ENCODE data around the gene NSL1. TPM values are rescaled to one million over a fixed set of nuclear protein-coding genes. Genes with fewer than 3 reads are reported as not detected.
"Not testable (repeated sequence)": the region's sequence is repeated elsewhere in the genome, so short reads cannot be mapped to it uniquely, and the experiment has no call there.

The NSL1 gene, protein sequence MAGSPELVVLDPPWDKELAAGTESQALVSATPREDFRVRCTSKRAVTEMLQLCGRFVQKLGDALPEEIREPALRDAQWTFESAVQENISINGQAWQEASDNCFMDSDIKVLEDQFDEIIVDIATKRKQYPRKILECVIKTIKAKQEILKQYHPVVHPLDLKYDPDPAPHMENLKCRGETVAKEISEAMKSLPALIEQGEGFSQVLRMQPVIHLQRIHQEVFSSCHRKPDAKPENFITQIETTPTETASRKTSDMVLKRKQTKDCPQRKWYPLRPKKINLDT
- polyA plus RNA-seq = 10 to 100 TPM; 63.4 to 70.6 (median 64.6) TPM

DNA sequence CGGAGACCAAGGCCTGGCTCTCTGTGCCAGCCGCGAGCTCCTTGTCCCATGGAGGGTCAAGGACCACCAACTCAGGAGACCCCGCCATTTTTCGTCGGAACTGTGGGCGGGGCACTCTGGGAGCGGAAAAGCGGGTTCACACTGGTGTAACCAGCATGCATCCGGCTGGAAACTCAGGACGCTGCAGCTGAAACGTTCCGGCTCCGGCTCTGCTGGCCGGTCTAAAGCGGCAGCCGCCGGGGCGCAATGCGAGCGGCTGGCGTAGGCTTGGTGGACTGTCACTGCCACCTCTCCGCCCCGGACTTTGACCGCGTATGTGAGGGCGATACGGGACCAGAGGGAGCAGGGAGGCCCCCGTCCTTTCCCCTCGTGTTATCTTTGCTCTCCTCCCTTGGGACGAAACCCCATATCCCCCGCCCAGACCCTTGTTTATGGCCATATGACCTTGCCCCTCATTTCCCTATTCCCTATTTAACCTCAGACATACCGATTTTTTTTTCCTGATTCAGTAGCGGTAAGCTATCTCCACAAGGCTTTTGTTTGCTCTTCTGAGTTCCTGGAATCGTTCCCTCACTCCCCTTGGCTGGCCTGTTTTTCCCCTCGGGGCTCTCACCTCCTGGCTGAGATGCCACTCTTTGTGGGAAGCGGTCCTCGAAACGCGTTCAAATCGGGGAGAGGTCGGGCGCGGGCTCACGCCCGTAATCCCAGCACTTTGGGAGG, at the start of gene NSL1, which contains the start of gene TATDN3:
TSS of gene NSL1 (minus strand) at position 102 of the 720 bp plus-strand sequence. CDS start at position 88, 14 bp downstream.
TSS of gene TATDN3 (plus strand) at position 219 of the 720 bp plus-strand sequence. CDS start at position 247, 28 bp downstream.
- H3K27ac Mint-ChIP-seq = peak within 1 kb of the TSS; percentile 74 to 99 (median 92)
- H3K27me3 Mint-ChIP-seq (ENCODE audit: low read depth in 3 of 3) = peaks cover 12 to 15% (median 12%) of the 10 kb centered on the region in 3 donors

DNA sequence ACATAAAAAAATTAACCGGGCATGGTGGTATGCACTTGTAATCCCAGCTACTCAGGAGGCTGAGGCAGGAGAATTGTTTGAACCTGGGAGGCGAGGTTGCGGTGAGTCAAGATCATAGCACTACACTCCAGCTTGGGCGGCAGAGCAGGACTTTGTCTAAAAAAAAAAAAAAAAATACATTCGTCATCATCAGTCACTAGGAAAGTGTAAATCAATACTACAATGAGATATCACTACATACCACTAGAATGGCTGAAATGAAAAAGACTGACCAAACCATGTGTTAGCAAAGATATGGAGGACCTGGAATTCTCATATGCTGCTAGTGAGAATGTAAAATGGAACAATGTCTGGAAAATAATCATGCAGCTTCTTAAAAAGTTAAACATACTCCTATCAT, 46.6 kb upstream of the NSL1 start:
- no peak overlapping the region for H3K4me3 Mint-ChIP-seq
- DNase-seq = no peak
- H3K4me1 Mint-ChIP-seq = peaks cover 10 to 11% of the 10 kb centered on the region in 2 donors
- peaks cover 0 to 2% (median 1%) of the 10 kb centered on the region in 3 donors for H3K27me3 Mint-ChIP-seq (ENCODE audit: low read depth in 3 of 3)
- H3K9me3 Mint-ChIP-seq = no peaks in the 10 kb centered on the region
- H3K27ac Mint-ChIP-seq = no peak overlapping the region
- no peaks in the 10 kb centered on the region for H3K36me3 Mint-ChIP-seq

More for the DNA sequence above, at the start of gene NSL1, which contains the start of gene TATDN3:
- Mint-ChIP-seq H3K36me3 (peaks cover 7 to 11% (median 10%) of the 10 kb centered on the region in 3 donors), H3K4me1 (peaks cover 37 to 59% of the 10 kb centered on the region in 2 donors), H3K9me3 (no peaks in the 10 kb centered on the region), H3K4me3 (peak within 1 kb of the TSS; percentile 90 to 100 (median 96))
- DNase-seq = peak; percentile 89 to 93 (median 91)

DNA sequence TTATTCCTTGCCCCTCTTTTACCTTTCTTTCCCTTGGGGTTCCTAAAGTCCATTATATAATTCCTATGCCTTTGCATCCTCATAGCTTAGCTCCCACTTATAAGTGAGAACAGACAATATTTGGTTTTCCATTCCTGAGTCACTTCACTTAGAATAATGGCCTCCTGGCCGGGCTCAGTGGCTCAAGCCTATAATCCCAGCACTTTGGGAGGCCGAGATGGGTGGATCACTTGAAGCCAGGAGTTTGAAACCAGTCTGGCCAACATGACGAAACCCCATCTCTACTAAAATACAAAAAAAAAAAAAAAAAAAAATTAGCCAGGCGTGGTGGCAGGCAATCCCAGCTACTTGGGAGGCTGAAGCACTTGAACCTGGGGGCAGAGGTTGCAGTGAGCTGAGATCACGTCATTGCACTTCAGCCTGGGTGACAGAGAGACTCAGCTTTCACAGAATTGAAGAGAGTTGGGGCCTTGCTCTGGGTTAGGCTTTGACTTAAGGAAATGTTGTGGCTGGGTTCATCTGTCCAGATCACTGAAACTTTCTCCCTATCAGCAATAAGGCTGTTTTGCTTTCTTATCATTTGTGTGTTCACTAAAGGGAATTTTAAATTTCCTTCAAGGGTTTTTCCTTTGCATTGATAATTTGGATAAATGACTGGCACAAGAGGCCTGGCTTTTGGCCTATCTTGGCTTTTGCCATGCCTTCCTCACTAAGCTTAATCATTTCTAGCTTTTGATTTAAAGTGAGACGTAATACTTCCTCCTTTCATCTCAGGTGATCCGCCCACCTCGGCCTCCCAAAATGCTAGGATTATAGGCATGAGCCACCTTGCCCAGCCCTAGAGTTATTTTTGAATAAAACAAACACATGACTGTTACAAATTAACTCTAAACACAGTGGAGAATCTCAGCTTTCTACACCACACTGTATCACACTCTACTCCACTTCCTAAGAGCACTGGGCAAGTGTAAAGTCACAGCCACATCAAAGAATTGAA, 41.9 kb upstream of the NSL1 start:
- peak overlapping the region in 4 of 5 donors; percentile 10 to 44 (median 29) for H3K4me3 Mint-ChIP-seq
- H3K27ac Mint-ChIP-seq; H3K27me3 Mint-ChIP-seq (ENCODE audit: low read depth in 3 of 3); H3K36me3 Mint-ChIP-seq; H3K9me3 Mint-ChIP-seq: not testable (repeated sequence)
- DNase-seq = peak in 2 of 3 donors; percentile 28 to 43
- H3K4me1 Mint-ChIP-seq = peaks cover 10 to 11% of the 10 kb centered on the region in 2 donors

DNA sequence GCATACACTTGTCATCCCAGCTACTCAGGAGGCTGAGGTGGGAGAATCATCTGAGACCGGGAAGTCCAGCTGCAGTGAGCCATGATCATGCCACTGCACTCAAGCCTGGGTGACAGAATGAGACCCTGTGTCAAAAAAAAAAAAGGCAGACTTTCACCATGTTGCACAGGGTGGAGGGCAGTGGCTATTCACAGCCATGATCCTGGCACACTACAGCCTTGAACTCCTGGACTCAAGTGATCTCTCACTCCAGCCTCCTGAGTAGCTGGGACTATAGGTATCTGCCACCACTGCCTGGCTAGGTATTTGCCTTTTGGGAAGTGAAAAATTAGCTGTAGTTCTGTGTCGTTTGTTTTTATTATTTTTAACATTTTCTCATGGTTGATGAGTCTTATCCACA, 36.8 kb upstream of the NSL1 start:
- peaks cover under 1% of the 10 kb centered on the region in 2 donors for H3K4me1 Mint-ChIP-seq
- peaks cover 5 to 14% (median 6%) of the 10 kb centered on the region in 3 donors for H3K27me3 Mint-ChIP-seq (ENCODE audit: low read depth in 3 of 3)
- H3K27ac Mint-ChIP-seq = no peak overlapping the region

DNA sequence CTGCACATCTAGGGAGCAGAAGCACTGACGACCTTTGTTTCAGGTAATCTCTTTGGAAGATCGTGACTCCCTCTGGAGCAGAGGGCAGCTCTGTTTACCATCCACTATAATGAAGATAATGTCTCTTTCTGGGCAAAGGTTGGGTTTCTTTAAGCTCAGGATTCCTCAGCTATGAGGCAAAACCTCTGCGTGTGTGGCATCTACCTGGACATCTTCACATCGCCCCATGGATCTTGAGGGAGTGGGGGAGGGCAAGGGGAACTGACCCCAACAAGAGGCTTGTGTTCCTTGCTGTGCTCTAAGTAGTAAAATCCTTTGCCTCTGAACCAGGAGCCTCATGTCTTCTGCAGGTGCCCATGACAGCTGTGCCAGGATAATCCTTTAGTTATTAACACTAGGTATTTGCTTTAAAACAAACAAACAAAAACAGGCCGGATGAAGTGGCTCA, 36.3 kb upstream of the NSL1 start:
- no peaks in the 10 kb centered on the region for H3K4me1 Mint-ChIP-seq
- DNase-seq = no peak
- no peak overlapping the region for H3K27ac Mint-ChIP-seq
- peaks cover 11 to 12% (median 12%) of the 10 kb centered on the region in 3 donors for H3K36me3 Mint-ChIP-seq
- peaks cover 5 to 15% (median 6%) of the 10 kb centered on the region in 3 donors for H3K27me3 Mint-ChIP-seq (ENCODE audit: low read depth in 3 of 3)
- peaks cover 0 to 23% (median 15%) of the 10 kb centered on the region in 6 donors for H3K9me3 Mint-ChIP-seq
- no peak overlapping the region for H3K4me3 Mint-ChIP-seq

More for the DNA sequence above, 36.8 kb upstream of the NSL1 start:
- Mint-ChIP-seq H3K4me3 (no peak overlapping the region), H3K36me3 (peaks cover 10 to 12% (median 12%) of the 10 kb centered on the region in 3 donors), H3K9me3 (peaks cover 0 to 23% (median 15%) of the 10 kb centered on the region in 6 donors)
- no peak for DNase-seq

DNA sequence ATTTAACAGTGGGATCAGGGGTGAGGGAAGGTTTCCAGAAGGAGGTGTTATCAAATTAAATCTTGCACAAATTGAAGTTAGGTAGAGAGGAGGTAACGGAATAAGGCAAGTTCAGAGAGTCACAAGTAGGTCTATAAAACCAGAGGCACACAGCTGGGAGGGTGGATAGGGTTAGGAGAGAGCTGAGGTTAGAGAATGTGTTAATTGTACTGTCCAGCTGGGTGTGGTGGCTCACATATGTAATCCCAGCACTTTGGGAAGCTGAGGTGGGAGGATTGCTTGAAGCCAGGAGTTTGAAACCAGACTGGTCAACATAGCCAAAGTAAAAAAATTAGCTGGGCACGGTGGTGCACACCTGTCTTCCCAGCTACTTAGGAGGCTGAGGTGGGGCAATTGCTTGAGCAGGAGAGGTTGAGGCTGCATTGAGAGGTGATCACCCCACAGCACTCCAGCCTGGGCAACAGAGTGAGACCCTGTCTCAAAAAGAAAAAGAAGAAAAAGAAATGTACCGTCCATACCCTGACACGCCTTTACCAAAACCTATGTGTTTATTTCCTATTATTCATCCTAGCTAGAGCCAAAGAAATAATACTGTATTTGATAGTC, 35.7 kb upstream of the NSL1 start:
- Mint-ChIP-seq H3K4me1 (no peaks in the 10 kb centered on the region), H3K4me3 (no peak overlapping the region), H3K27ac (no peak overlapping the region), H3K27me3 (ENCODE audit: low read depth in 3 of 3) (peaks cover 5 to 15% (median 6%) of the 10 kb centered on the region in 3 donors), H3K9me3 (peaks cover 0 to 23% (median 15%) of the 10 kb centered on the region in 6 donors), H3K36me3 (peaks cover 11 to 12% (median 12%) of the 10 kb centered on the region in 3 donors)
- DNase-seq = no peak

DNA sequence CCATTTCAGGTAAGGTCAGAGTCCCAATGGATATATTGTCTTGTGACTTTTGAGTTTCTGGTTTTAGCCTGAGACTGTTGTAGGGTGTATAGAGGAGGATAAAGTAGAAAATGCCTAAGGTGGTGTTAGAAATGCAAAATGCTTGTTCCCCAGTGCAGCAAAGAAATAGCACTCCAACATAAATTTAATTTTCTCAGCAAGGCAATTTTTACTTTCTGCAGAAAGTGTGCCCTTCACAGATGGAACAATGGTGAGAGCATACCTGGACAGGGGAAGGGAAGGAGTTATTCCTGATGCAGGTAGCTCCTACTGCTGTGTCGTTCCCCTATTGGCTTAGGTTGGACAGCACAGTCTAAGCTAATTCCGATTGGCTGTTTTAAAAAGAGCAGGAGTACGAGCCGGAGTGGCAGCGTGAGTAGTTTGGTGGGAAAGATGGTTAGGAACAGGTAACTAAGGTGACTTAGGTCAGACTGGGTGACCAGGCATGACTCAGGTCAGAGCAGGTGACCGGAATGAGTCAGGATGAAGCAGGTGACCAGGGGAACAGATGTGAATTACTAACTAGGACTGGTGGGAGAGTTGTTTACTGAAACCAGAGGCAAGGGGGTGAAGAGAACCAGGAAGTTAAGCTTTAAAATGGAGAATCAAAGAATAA, 34.3 kb upstream of the NSL1 start:
- Mint-ChIP-seq H3K27me3 (ENCODE audit: low read depth in 3 of 3) (peaks cover 2 to 15% (median 6%) of the 10 kb centered on the region in 3 donors), H3K9me3 (peaks cover 0 to 23% (median 15%) of the 10 kb centered on the region in 6 donors), H3K36me3 (peaks cover 11 to 12% (median 12%) of the 10 kb centered on the region in 3 donors), H3K27ac (no peak overlapping the region), H3K4me3 (no peak overlapping the region), H3K4me1 (no peaks in the 10 kb centered on the region)
- DNase-seq = no peak

DNA sequence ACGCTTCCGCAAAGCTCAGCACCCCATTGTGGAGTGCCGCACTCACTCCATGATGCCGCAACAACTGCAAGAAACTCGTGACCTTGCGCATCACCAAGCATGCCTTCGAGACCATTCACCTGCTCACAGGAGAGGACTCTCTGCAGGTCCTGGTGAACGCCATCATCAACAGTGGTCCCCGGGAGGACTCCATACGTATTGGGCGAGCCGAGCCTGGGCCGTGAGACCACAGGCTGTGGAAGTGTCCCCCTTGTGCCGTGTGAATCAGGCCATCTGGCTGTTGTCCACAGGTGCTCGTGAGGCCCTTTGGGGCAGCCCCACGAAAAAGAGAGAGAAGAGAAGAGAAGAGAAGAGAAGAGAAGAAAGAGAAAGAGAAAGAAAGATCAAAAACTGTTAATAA, 32.6 kb upstream of the NSL1 start:
- Mint-ChIP-seq H3K27ac (no peak overlapping the region), H3K9me3 (peaks cover 0 to 23% (median 15%) of the 10 kb centered on the region in 6 donors), H3K4me3 (no peak overlapping the region), H3K27me3 (ENCODE audit: low read depth in 3 of 3) (peaks cover 5 to 15% (median 7%) of the 10 kb centered on the region in 3 donors), H3K36me3 (peaks cover 11 to 12% (median 12%) of the 10 kb centered on the region in 3 donors), H3K4me1 (peaks cover 0 to 6% of the 10 kb centered on the region in 2 donors)
- DNase-seq = no peak

DNA sequence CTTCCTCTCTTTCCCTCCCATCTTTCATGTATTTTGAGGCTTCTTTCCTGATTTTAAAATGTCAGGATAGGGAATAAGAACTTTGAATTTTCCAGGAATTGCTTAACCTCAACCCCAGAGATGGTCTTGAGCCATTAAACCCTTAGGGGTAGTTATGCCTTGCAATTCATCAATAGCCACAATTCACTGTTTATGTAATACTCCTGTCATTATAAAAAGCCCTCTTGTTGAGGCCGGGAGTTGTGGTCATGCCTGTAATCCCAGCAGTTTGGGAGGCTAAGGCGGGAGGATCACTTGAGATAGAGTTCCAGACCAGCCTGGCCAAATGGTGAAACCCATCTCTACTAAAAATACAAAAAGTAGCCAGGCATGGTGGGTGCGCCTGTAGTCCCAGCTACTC, 31.4 kb upstream of the NSL1 start:
- Mint-ChIP-seq H3K27ac (no peak overlapping the region), H3K27me3 (ENCODE audit: low read depth in 3 of 3) (peaks cover 6 to 15% (median 7%) of the 10 kb centered on the region in 3 donors), H3K4me1 (peaks cover 0 to 6% of the 10 kb centered on the region in 2 donors), H3K36me3 (peaks cover 11 to 12% (median 12%) of the 10 kb centered on the region in 3 donors), H3K9me3 (peaks cover 0 to 23% (median 15%) of the 10 kb centered on the region in 6 donors), H3K4me3 (no peak overlapping the region)
- no peak for DNase-seq

DNA sequence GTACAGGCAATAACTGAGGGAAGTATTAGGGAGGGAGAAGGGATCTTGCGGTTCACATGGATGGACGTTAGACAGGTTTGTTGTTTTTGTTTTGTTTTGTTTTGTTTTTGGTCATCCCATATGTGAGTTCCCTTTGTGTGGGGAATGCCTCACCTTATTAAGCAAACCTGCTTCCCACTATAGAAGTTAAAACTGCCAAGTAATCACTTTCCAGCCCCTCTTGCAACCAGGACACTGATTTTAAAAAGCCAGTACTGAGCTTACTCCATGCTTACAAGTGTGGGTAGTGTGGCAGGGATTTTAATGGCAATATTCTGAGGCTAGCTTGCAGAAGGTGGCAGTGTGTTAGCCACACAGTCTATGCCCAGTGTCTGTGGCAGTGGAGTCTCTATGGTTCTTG, 29.4 kb upstream of the NSL1 start:
- H3K4me1 Mint-ChIP-seq = peaks cover 0 to 6% of the 10 kb centered on the region in 2 donors

DNA sequence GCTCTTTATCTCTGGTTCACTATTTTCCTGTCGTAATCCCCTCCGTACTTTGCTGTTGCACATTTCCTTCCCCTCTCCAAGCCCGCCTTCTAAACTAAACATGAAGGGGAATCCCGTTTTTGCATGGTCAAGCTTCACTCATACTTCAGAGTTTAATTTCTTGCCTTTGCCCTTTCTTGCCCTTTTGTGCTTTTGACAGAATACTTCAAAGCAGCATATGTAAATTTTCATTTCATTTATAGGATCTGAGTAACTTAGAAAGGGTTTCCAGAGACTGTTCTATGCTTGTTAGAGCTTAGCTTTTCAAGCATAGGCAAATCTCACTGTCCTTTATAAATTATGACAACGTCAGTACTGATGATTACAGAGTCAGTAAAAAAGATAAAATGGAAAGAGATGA, 28.1 kb upstream of the NSL1 start:
- H3K27me3 Mint-ChIP-seq (ENCODE audit: low read depth in 3 of 3) = peaks cover 1 to 7% (median 6%) of the 10 kb centered on the region in 3 donors
- peaks cover 0 to 6% of the 10 kb centered on the region in 2 donors for H3K4me1 Mint-ChIP-seq
- no peak overlapping the region for H3K27ac Mint-ChIP-seq
- no peak for DNase-seq
- H3K4me3 Mint-ChIP-seq = no peak overlapping the region
- peaks cover 7 to 21% (median 10%) of the 10 kb centered on the region in 3 donors for H3K36me3 Mint-ChIP-seq
- peaks cover 0 to 8% (median 3%) of the 10 kb centered on the region in 6 donors for H3K9me3 Mint-ChIP-seq

More for the DNA sequence above, 29.4 kb upstream of the NSL1 start:
- no peak for DNase-seq
- H3K4me3 Mint-ChIP-seq = no peak overlapping the region
- H3K9me3 Mint-ChIP-seq = peaks cover 0 to 16% (median 11%) of the 10 kb centered on the region in 6 donors
- H3K27ac Mint-ChIP-seq = no peak overlapping the region
- peaks cover 8 to 15% (median 14%) of the 10 kb centered on the region in 3 donors for H3K36me3 Mint-ChIP-seq
- H3K27me3 Mint-ChIP-seq (ENCODE audit: low read depth in 3 of 3) = peaks cover 2 to 7% (median 6%) of the 10 kb centered on the region in 3 donors
